Measurements from ENCODE around the gene LIPC. TPM values are rescaled to one million over a fixed set of nuclear protein-coding genes. Genes with fewer than 3 reads are reported as not detected.

LIPC gene
- total and polyA plus RNA-seq, 2 donors = 0.41 to 1.2 TPM

DNA sequence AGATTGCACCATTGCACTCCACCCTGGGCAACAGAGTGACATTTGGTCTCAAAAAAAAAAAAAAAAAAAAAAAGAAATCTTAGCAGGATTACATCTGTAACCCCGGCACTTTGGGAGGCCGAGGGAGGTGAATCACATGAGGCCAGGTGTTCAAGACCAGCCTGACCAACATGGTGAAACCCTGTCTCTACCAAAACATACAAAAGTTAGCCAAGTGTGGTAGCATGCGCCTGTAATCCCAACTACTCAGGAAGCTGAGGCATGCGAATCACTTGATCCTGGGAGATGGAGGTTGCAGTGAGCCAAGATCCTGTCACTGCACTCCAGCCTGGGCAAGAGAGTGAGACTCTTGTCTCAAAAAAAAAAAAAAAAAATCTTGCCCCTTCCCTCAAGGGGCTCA lies 40.4 kb downstream of the LIPC start:
- Histone ChIP-seq H3K4me1 (ENCODE audit: insufficient read depth) (peaks cover 1% of the 10 kb centered on the region), H3K4me3 (ENCODE audit: low read depth, low read length) (no peak overlapping the region), H3K36me3 (ENCODE audit: insufficient read depth) (no peaks in the 10 kb centered on the region), H3K27ac (ENCODE audit: low read depth) (no peak overlapping the region)
- WGBS = 94% methylated on average over 4 of the region's 4 CpGs
- no peak for DNase-seq (ENCODE audit: extremely low spot score)

DNA sequence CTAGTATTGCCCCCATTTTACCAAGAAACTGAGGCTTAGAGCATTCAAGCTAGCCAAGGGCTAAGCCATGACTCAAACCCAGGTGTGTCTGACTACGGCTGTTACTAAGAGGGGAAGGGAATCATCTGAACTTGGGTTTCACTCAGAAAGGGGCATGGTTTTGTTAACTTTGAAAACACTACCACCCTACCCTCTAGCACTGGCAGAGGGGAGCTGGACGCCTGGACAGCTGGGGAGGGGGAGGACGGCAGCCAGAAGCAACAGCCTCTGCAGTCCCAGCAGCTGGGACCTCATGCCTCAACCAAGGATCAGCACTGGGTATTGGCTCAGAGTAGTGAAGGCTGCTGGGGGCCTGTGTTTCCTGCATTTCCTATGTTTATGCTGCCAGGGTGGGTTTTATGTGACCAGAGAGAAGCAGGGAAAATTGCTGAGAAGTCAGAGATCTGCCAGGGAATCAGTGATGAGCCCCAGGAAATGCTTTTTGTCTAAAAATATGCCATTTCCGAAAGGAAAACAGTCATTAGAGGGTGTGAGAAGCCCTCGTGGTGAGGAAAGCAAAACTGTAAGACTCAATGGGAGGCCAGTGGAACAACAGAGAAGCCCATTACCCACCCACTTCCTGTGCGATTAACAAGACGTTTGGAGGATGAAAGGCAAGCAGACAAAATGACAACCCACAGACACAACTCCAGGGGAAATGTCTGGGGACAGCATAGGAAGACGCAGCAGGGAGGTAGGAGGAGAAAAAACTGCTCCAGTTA lies 41.2 kb downstream of the LIPC start:
- no peak for DNase-seq (ENCODE audit: extremely low spot score)
- no peak overlapping the region for H3K4me3 ChIP-seq (ENCODE audit: low read depth, low read length)
- no peaks in the 10 kb centered on the region for H3K36me3 ChIP-seq (ENCODE audit: insufficient read depth)
- no peak overlapping the region for H3K27ac ChIP-seq (ENCODE audit: low read depth)
- WGBS = 69% methylated on average over 8 of the region's 8 CpGs
- H3K4me1 ChIP-seq (ENCODE audit: insufficient read depth) = peaks cover 1% of the 10 kb centered on the region

DNA sequence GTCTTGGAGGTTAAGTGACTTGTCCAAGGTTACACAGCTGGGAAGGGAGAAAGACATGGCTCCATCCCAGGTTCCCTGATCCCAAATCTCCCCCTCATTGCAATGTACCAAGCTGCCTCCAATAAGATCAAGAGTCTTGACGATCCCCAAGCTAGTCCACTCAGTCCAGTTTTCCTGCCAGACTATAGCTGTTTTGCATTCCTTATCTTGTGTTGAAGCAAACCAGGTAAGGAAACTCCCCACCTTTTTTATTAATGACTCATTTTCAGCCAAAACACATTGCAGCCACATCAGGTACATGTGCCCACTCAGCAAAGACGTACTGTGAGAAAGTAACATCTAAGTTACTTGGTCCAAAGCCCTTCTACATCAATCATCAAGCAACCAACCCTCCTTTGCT lies 41.9 kb downstream of the LIPC start:
- 43% methylated on average over 2 of the region's 2 CpGs for WGBS
- H3K36me3 ChIP-seq (ENCODE audit: insufficient read depth) = no peaks in the 10 kb centered on the region
- DNase-seq (ENCODE audit: extremely low spot score) = no peak
- H3K4me3 ChIP-seq (ENCODE audit: low read depth, low read length) = no peak overlapping the region
- no peak overlapping the region for H3K27ac ChIP-seq (ENCODE audit: low read depth)
- H3K4me1 ChIP-seq (ENCODE audit: insufficient read depth) = peaks cover 1% of the 10 kb centered on the region

DNA sequence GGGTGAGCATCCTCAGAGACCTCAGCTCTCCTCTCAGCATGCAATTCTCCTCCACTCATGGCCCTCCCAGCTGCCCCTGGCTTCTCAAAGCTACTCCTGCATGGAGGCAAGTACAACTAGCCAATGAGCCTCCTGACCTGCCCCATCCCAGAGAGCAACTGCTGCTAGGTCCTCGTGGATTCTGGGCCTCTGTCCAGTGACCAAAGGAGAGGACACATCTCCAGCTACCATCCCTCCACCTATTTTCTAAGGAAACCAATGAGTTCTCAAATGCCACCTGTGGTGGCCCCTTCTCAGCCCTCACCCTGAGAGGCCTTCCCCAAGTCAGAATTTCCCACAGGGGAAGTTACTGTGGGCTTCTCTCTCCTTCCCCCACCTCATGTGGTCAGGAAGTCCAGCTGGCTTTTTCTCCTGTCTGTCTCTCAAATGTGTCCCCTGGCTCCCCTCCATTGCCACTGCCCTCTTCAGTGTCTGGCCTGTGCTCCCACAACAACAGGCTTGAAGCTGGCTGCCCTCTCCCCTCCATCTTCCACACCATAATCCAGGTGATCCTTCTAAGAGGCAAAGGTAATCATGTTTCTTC lies 43.0 kb downstream of the LIPC start:
- Histone ChIP-seq H3K36me3 (ENCODE audit: insufficient read depth) (no peaks in the 10 kb centered on the region), H3K27ac (ENCODE audit: low read depth) (no peak overlapping the region), H3K4me3 (ENCODE audit: low read depth, low read length) (no peak overlapping the region), H3K4me1 (ENCODE audit: insufficient read depth) (peaks cover 1% of the 10 kb centered on the region)
- 89% methylated on average over 1 of the region's 1 CpG for WGBS
- DNase-seq (ENCODE audit: extremely low spot score) = no peak

DNA sequence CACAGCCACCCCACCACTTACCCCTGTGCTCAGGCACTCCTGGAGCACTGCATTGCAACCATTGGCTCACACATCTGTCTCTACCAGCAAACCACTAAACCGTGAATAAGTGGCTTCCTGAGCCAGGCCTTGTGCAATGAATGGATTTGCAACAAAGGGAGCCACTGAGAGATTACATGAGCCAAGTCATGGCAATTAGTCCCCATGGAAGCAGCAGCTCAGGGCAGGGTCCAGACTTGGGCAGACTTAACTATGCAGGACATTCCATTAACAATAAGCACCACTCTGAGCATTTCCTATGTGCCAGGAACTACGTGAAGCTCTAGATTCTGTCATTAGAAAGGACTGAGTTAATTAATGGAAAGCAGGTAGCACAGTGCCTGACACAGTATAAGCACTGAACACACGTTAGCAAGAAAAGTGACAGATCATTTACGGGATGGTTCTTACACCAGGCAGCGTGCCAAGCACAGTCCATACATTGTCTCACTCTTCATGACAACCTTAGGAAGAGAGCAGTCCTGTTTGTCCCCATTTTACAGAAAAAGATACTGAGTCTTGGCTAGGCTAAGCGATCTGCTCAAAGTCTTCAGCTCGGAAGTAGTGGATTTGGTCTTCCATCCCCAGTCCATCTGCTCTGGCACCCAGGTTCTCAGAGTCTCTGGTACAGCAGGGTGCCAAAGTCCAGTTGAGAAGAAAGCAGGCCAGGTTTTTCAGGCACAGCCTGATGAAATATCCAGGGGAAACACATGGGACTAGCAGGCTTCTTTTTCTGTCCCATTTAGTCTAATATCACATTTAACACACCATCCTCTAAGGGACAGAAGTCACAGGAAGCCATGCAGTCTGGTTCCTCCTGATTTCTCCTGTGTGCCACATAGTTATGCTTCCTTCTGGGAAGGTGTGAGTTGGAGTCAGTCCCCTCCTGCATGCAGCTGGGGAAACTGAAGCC lies 44.1 kb downstream of the LIPC start:
- H3K27ac ChIP-seq (ENCODE audit: low read depth) = no peak overlapping the region
- 88% methylated on average over 7 of the region's 7 CpGs for WGBS
- H3K4me3 ChIP-seq (ENCODE audit: low read depth, low read length) = no peak overlapping the region
- H3K4me1 ChIP-seq (ENCODE audit: insufficient read depth) = peaks cover 1% of the 10 kb centered on the region
- no peak for DNase-seq (ENCODE audit: extremely low spot score)
- H3K36me3 ChIP-seq (ENCODE audit: insufficient read depth) = no peaks in the 10 kb centered on the region

DNA sequence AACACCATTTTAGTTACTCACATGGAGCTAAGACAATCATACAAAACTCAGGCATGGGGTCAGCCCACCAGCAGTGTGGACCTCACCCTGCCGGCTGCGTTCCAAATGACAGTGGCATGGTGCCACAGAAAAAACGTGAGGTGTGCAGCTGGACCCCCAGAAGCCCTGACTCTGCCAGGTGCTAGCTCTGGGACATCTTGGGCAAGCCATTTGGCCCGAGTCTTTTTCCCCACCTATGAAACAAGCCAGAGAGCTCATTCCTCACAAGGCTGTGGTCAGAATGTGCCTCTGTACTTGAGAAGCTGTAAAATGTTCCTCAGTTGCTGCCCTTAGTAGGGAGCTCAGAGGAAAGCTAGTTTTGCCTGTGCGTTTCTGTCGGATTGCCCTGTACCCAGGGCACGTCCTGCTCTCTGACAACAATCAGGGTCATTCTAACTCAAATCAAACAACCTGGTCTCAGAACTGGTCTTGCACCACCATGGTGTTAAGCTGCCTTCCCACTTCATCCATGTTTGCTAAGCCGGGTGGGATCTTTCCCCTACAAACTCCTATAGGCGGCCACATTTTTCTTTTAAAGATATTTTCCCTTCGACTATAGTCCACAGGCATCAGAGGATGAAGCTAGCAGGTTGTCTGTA lies 44.9 kb downstream of the LIPC start:
- H3K27ac ChIP-seq (ENCODE audit: low read depth) = no peak overlapping the region

DNA sequence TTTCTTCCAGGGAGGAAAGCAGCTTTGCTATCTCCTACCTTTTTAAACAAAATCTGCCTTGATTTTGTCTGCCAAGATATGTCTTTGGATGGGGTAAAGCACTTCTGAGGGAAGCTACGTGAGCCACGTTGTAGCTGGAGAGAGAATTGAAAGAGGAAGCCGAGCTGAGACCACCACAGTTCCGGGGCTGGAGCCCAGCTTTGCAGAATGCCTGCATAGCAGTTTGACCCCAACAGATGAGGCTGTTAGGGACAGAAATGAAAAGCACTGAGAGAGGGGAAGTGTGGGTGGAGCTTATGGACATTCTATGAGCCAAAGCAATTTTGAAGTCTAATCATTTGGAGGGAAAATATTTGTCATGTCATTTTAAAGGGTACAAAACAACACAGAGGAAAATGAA lies 45.4 kb downstream of the LIPC start:
- H3K4me3 ChIP-seq (ENCODE audit: low read depth, low read length) = no peak overlapping the region
- H3K27ac ChIP-seq (ENCODE audit: low read depth) = no peak overlapping the region
- 30% methylated on average over 4 of the region's 4 CpGs for WGBS
- H3K36me3 ChIP-seq (ENCODE audit: insufficient read depth) = no peaks in the 10 kb centered on the region
- H3K4me1 ChIP-seq (ENCODE audit: insufficient read depth) = peaks cover 1% of the 10 kb centered on the region
- no peak for DNase-seq (ENCODE audit: extremely low spot score)

More for the DNA sequence above, 44.9 kb downstream of the LIPC start:
- Histone ChIP-seq H3K4me3 (ENCODE audit: low read depth, low read length) (no peak overlapping the region), H3K4me1 (ENCODE audit: insufficient read depth) (peaks cover 1% of the 10 kb centered on the region), H3K36me3 (ENCODE audit: insufficient read depth) (no peaks in the 10 kb centered on the region)
- no peak for DNase-seq (ENCODE audit: extremely low spot score)
- WGBS = 69% methylated on average over 10 of the region's 10 CpGs

DNA sequence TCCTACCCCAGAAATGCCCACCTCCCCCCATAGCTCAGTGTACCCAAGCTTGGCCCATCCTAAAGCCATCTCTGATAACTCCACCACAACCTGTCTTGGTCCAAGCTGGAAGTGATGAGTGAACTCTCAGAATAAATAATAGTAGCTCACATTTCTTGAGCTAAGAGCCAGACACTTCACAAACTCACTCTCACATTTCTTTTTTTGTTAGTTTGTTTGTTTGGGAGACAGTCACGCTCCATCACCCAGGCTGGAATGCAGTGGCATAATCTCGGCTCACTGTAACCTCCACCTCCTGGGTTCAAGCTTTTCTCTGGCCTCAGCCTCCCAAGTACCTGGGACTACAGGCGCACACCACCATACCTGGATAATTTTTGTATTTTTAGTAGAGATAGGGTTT lies 46.2 kb downstream of the LIPC start:
- no peak overlapping the region for H3K4me3 ChIP-seq (ENCODE audit: low read depth, low read length)
- peaks cover 1% of the 10 kb centered on the region for H3K4me1 ChIP-seq (ENCODE audit: insufficient read depth)
- DNase-seq (ENCODE audit: extremely low spot score) = no peak
- H3K36me3 ChIP-seq (ENCODE audit: insufficient read depth) = no peaks in the 10 kb centered on the region
- H3K27ac ChIP-seq (ENCODE audit: low read depth) = no peak overlapping the region
- WGBS = 98% methylated on average over 3 of the region's 3 CpGs

DNA sequence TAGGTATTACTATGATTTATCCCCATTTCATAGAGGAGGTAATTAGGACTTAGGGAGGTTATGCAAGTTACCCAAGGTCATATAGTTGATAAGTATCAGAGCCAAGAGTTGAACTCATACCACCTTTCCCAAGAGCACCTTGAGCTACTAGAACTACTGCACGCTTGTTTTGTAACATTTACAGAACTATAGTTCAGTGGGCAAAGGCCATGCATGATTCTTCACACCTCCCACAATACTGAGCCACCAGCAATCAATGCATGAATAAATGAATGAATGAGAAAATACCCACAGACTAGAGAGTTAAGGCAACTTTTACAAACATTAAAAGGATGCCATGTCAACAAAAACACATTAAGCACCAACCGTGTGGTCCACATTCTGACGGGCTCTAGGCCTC lies 46.8 kb downstream of the LIPC start:
- H3K4me1 ChIP-seq (ENCODE audit: insufficient read depth) = no peaks in the 10 kb centered on the region
- H3K36me3 ChIP-seq (ENCODE audit: insufficient read depth) = no peaks in the 10 kb centered on the region
- WGBS = 97% methylated on average over 3 of the region's 3 CpGs
- no peak overlapping the region for H3K27ac ChIP-seq (ENCODE audit: low read depth)
- H3K4me3 ChIP-seq (ENCODE audit: low read depth, low read length) = no peak overlapping the region
- DNase-seq (ENCODE audit: extremely low spot score) = no peak

DNA sequence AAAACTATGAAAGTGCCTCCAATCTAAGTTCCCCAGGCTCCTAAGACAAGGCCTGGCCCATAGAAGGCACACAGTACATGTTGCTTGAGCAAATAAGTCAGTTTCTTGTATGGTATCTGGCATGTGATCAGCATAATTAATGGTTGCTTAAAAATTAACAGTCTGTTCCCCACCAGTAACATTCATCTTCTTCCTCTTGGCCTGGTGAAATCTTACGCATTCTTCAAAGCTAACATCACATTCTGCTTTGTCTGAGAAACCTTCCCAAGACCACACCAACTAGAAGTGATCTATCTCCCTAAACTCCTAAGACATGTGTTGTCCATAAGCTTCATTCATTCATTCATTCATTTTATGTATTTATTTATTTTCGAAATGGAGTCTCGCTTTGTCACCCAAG lies 48.1 kb downstream of the LIPC start:
- 98% methylated on average over 3 of the region's 3 CpGs for WGBS
- no peaks in the 10 kb centered on the region for H3K36me3 ChIP-seq (ENCODE audit: insufficient read depth)
- no peak overlapping the region for H3K27ac ChIP-seq (ENCODE audit: low read depth)
- no peak for DNase-seq (ENCODE audit: extremely low spot score)
- no peaks in the 10 kb centered on the region for H3K4me1 ChIP-seq (ENCODE audit: insufficient read depth)
- no peak overlapping the region for H3K4me3 ChIP-seq (ENCODE audit: low read depth, low read length)

DNA sequence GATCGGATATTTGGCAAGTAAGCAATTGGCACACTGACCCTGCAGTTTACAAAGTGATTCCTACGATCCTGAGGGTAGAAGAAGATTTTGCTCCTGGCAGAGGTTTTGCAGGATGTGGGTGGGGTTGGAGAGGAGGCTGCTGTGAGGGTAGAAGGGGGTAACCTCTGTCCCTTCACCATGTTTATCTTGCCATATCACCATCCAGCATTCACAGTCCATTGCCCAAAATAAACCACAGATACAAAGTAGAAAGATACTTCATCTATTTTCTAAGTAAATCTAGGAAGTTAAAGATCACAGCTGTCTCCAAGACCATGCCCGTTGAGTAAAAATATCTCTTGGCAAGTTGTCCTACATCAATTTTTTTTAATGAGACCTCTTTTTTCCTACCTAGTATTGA lies 51.6 kb downstream of the LIPC start:
- 43% methylated on average over 3 of the region's 3 CpGs for WGBS
- H3K36me3 ChIP-seq (ENCODE audit: insufficient read depth) = no peaks in the 10 kb centered on the region
- no peak overlapping the region for H3K27ac ChIP-seq (ENCODE audit: low read depth)
- H3K4me3 ChIP-seq (ENCODE audit: low read depth, low read length) = no peak overlapping the region
- DNase-seq (ENCODE audit: extremely low spot score) = no peak
- no peaks in the 10 kb centered on the region for H3K4me1 ChIP-seq (ENCODE audit: insufficient read depth)

DNA sequence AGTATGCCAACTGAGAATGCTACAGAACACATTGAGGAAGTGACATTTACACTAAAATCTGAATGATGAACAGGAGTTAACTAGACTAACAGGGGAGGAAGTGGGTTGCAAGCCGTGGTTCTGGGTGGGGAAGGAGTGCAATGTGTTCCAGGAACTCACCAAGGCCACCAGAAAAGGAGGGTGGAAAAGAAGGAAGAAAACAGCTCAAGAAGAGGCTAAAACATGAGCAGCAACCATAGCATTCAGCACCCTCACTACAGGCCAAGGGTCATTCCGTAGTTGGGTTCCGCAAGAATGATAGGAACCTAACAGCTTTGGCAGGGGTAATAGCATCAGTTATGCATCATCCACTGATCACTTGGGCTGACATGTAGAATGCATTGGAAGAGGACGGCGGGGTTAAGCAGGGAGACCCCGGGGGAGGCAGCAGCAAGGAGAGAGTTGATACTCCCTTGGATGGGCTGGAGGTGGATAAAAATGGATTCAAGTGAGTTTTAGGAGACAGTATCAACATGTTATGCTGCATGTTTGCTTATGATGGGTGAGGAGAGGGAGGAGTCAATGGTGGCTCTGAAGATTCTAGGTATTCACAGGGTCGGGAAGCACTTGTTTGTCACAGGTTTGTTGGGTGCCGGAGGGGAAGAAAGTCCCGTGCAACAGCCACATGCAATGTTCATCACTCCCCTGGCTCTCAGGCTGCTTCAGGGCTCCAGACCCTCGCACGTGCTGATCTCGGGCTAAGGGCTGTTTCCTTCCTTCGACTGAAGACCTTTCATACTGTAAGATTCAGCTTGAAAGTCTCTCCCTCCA lies 53.2 kb downstream of the LIPC start:
- DNase-seq (ENCODE audit: extremely low spot score) = no peak
- Histone ChIP-seq H3K4me1 (ENCODE audit: insufficient read depth) (no peaks in the 10 kb centered on the region), H3K4me3 (ENCODE audit: low read depth, low read length) (no peak overlapping the region), H3K27ac (ENCODE audit: low read depth) (no peak overlapping the region), H3K36me3 (ENCODE audit: insufficient read depth) (no peaks in the 10 kb centered on the region)
- WGBS = 88% methylated on average over 13 of the region's 13 CpGs

DNA sequence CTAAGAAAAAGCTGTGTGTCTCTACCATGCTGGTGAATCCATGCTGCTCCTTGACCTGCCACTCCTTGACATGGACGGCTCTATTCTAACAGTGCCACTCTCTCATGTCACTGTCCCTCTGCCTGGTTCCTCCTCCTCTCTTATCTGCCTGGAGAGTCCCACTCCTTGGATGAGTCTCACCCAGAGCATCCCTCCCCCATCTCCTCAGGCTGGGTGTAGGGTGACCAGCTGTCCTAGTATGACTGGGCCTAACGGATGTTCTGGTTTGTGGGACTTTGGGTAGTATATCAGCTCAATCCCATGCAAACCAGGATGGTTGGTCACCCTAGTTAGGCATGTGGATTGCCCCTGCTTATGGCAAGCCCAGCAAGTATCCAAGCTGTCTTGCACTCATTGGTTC lies 54.3 kb downstream of the LIPC start:
- WGBS = 97% methylated on average over 2 of the region's 2 CpGs
- DNase-seq (ENCODE audit: extremely low spot score) = no peak
- no peak overlapping the region for H3K27ac ChIP-seq (ENCODE audit: low read depth)
- no peaks in the 10 kb centered on the region for H3K36me3 ChIP-seq (ENCODE audit: insufficient read depth)
- H3K4me3 ChIP-seq (ENCODE audit: low read depth, low read length) = no peak overlapping the region
- no peaks in the 10 kb centered on the region for H3K4me1 ChIP-seq (ENCODE audit: insufficient read depth)

All from urinary bladder (tissue), 4 donors.